Endothelial cell of umbilical vein (primary cell): ENCODE measurements around the gene GP9. TPM values are rescaled to one million over a fixed set of nuclear protein-coding genes. Genes with fewer than 3 reads are reported as not detected.

Experiments used
- BruUV-seq: library from RNA; stranded (reverse); fragments of 400-500 nt; replicated peaks from 2 replicates; lab custom pipeline; 2021; lab: Mats Ljungman, UMichigan
- CTCF ChIA-PET: fragments of 300-600, 350-600 bp; sonication (Branson Sonifier 250); formaldehyde crosslinking; loops from one replicate; lab custom pipeline; 2021; ENCODE audit warnings: antibody characterized with exemption, inconsistent platforms; lab: Charles Lee
- POLR2A ChIA-PET: fragments of 300-600, 350-600 bp; sonication (Branson Sonifier 250); formaldehyde crosslinking; loops from one replicate; lab custom pipeline; 2021; ENCODE audit warnings: antibody characterized with exemption, inconsistent platforms; lab: Charles Lee
- DNase-seq: peaks from one replicate; pipeline ENCODE4 v3.0.0-alpha.2; 2011; ENCODE audit warnings: low read depth, low spot score
- FAIRE-seq: peaks from 2 replicates; lab custom pipeline; 2011; peaks lifted over from hg19 to GRCh38; lab: Jason Lieb, UNC
- H2AFZ ChIP-seq: 2 replicates; pipeline ENCODE4 v1.6.0; 2012; ENCODE audit warnings: low read depth, low read length, control low read depth, inconsistent platforms
- H3K27ac ChIP-seq: 2 replicates; pipeline ENCODE4 v1.5.1; 2011; ENCODE audit warnings: low read depth, mild to moderate bottlenecking, control low read depth, low read length, moderate library complexity; ENCODE audit not compliant: insufficient read depth
- H3K27me3 ChIP-seq, 2 experiments: 2 replicates each; pipeline versions ENCODE4 v1.6.0 to v1.6.1; 2011; ENCODE audit warnings: low read length in 2 of 2, mixed read lengths in 1 of 2; ENCODE audit not compliant: control insufficient read depth in 2 of 2, insufficient read depth in 2 of 2
- H3K36me3 ChIP-seq, 2 experiments: 2 replicates in 1 of 2; 3 replicates in 1 of 2; pipeline ENCODE4 v1.5.1; 2011; ENCODE audit warnings: low read length in 2 of 2, mild to moderate bottlenecking in 1 of 2, moderate library complexity in 1 of 2; ENCODE audit not compliant: control insufficient read depth in 2 of 2, insufficient read depth in 2 of 2; ENCODE audit errors: extremely low read depth in 1 of 2
- H3K4me1 ChIP-seq: 3 replicates; pipeline ENCODE4 v1.5.1; 2011; ENCODE audit warnings: mild to moderate bottlenecking, low read length; ENCODE audit not compliant: control insufficient read depth, insufficient read depth; ENCODE audit errors: extremely low read depth
- H3K4me2 ChIP-seq: 2 replicates; pipeline ENCODE4 v1.6.1; 2011; ENCODE audit warnings: low read length, control low read depth, mixed read lengths; ENCODE audit not compliant: insufficient read depth
- H3K4me3 ChIP-seq, 3 experiments: fragments of 200-600 bp in 1 of 3; sonication (generic), shearing (Covaris generic) in 1 of 3; replicated peaks in 1 of 3; 2 replicates each; pipeline ENCODE4 v1.5.1; 2011 to 2016; ENCODE audit warnings: control low read depth in 3 of 3, low read length in 3 of 3, mild to moderate bottlenecking in 2 of 3, inconsistent platforms in 1 of 3, low read depth in 1 of 3, moderate library complexity in 1 of 3; ENCODE audit not compliant: insufficient read depth in 1 of 3
- H3K79me2 ChIP-seq: 2 replicates; pipeline ENCODE4 v1.6.0; 2012; ENCODE audit warnings: low read length, inconsistent platforms; ENCODE audit not compliant: control insufficient read depth, insufficient read depth
- H3K9ac ChIP-seq: replicated peaks from 2 replicates; pipeline ENCODE3; 2011; ENCODE audit warnings: low read length, control low read depth; ENCODE audit not compliant: insufficient read depth; ENCODE audit errors: extremely low read depth
- H3K9me1 ChIP-seq: replicated peaks from 3 replicates; pipeline ENCODE4 v1.6.0; 2011; ENCODE audit warnings: mild to moderate bottlenecking, low read length; ENCODE audit not compliant: control insufficient read depth, insufficient read depth; ENCODE audit errors: extremely low read depth
- H3K9me3 ChIP-seq: replicated peaks from 2 replicates; pipeline ENCODE4 v1.5.1; 2012; ENCODE audit warnings: low read length, inconsistent platforms; ENCODE audit not compliant: control insufficient read depth, insufficient read depth
- H4K20me1 ChIP-seq: replicated peaks from 2 replicates; pipeline ENCODE3; 2011; ENCODE audit warnings: mild to moderate bottlenecking, low read length; ENCODE audit not compliant: control insufficient read depth, insufficient read depth; ENCODE audit errors: extremely low read depth
- EZH2 ChIP-seq: IDR thresholded peaks from 2 replicates; pipeline ENCODE4 v1.6.1; 2012; ENCODE audit warnings: borderline replicate concordance, low read depth, mild to moderate bottlenecking, moderate library complexity, low read length, inconsistent platforms; ENCODE audit not compliant: severe bottlenecking
- FOS ChIP-seq: IDR thresholded peaks from 2 replicates; pipeline ENCODE4 v1.6.1; 2011; ENCODE audit warnings: mild to moderate bottlenecking, low read length, moderate library complexity, borderline replicate concordance; ENCODE audit not compliant: insufficient read depth
- GATA2 ChIP-seq: IDR thresholded peaks from 2 replicates; pipeline ENCODE4 v1.7.0; 2011; ENCODE audit warnings: low read depth, mild to moderate bottlenecking, moderate library complexity, mixed read lengths, low read length; ENCODE audit not compliant: insufficient read length, insufficient read depth
- JUN ChIP-seq: IDR thresholded peaks from 2 replicates; pipeline ENCODE4 v1.6.1; 2011; ENCODE audit warnings: borderline replicate concordance, low read depth; ENCODE audit not compliant: insufficient read length, insufficient read depth
- MYC ChIP-seq: IDR thresholded peaks from one replicate; pipeline ENCODE4 v1.6.1; 2011; ENCODE audit warnings: mild to moderate bottlenecking, low read depth, low read length
- POLR2A ChIP-seq: IDR thresholded peaks from 2 replicates; pipeline ENCODE4 v1.6.1; 2012; ENCODE audit warnings: low read depth, mild to moderate bottlenecking, control low read depth, low read length
- POLR2AphosphoS5 ChIP-seq: IDR thresholded peaks from 2 replicates; pipeline ENCODE4 v1.6.1; 2012; ENCODE audit warnings: low read depth, mild to moderate bottlenecking, control low read depth, low read length, moderate library complexity; ENCODE audit not compliant: insufficient read depth
- dilution Hi-C: fragments of 300-500 bp; cut with MboI; formaldehyde crosslinking; loops from one replicate; pipeline ENCODE4 v1.15.0; 2019; ENCODE audit warnings: low sequenced_read_pairs; ENCODE audit not compliant: extremely low pct_ligation_motif_present
- intact Hi-C: fragments of 100-400 bp; cut with micrococcal nuclease; formaldehyde crosslinking; loops from one replicate; pipeline ENCODE4 v1.10.0; 2022
- polyA plus RNA-seq, 4 experiments: library from polyadenylated mRNA; depleted of rRNA in 3 of 4; stranded (reverse) in 3 of 4; unstranded in 1 of 4; fragments of >200 nt; gene quantifications; 2 replicates each; pipeline versions ENCODE4 v1.2.1 to v1.2.3, GENCODE V29; 2011 to 2012; ENCODE audit warnings: missing spikeins in 1 of 4
- total RNA-seq: library from RNA; stranded (reverse); gene quantifications from 2 replicates; pipeline ENCODE4 v1.2.3, GENCODE V29; 2021
- TF ChIP-seq, protein P1 (sequence below): IDR thresholded peaks from 2 replicates; pipeline ENCODE4 v1.6.1; 2011; ENCODE audit not compliant: insufficient read depth, insufficient read length
- TF ChIP-seq, protein P2 (sequence below), 2 donors: IDR thresholded peaks; 1 replicate in 1 of 2; 2 replicates in 1 of 2; pipeline ENCODE4 v1.5.1; 2011; ENCODE audit warnings: low read length in 2 of 2, mild to moderate bottlenecking in 2 of 2, moderate library complexity in 2 of 2, control low read depth in 1 of 2, inconsistent platforms in 1 of 2, low read depth in 1 of 2; ENCODE audit not compliant: insufficient read depth in 1 of 2; ENCODE audit errors: extremely low read depth in 1 of 2

GP9 gene
- total and polyA plus RNA-seq, 2 donors (not counting 3 experiments of a cell fraction or from before 2014, with no cell fraction given) = not detected

- Histone ChIP-seq H3K9me1 (no peaks in the 10 kb centered on the region), H3K27ac (no peak overlapping the region), H4K20me1 (no peaks in the 10 kb centered on the region), H3K79me2 (no peaks in the 10 kb centered on the region), H2AFZ (no peak overlapping the region), H3K9ac (no peak overlapping the region), H3K27me3 (no peaks in the 10 kb centered on the region), H3K4me2 (no peak overlapping the region), H3K36me3 (no peaks in the 10 kb centered on the region), H3K9me3 (no peaks in the 10 kb centered on the region), H3K4me1 (peaks cover 10% of the 10 kb centered on the region), H3K4me3 (no peak overlapping the region)
- FAIRE-seq (no peak), DNase-seq (no peak)
- no peak for TF ChIP-seq JUN
- TF ChIP-seq GATA2 = no peak
- no peak for TF ChIP-seq POLR2A
- no peak for TF ChIP-seq MYC
- no peak for TF ChIP-seq EZH2
- TF ChIP-seq POLR2AphosphoS5 = no peak
- TF ChIP-seq, protein P1, sequence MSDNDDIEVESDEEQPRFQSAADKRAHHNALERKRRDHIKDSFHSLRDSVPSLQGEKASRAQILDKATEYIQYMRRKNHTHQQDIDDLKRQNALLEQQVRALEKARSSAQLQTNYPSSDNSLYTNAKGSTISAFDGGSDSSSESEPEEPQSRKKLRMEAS = no peak
- TF ChIP-seq, protein P2, sequence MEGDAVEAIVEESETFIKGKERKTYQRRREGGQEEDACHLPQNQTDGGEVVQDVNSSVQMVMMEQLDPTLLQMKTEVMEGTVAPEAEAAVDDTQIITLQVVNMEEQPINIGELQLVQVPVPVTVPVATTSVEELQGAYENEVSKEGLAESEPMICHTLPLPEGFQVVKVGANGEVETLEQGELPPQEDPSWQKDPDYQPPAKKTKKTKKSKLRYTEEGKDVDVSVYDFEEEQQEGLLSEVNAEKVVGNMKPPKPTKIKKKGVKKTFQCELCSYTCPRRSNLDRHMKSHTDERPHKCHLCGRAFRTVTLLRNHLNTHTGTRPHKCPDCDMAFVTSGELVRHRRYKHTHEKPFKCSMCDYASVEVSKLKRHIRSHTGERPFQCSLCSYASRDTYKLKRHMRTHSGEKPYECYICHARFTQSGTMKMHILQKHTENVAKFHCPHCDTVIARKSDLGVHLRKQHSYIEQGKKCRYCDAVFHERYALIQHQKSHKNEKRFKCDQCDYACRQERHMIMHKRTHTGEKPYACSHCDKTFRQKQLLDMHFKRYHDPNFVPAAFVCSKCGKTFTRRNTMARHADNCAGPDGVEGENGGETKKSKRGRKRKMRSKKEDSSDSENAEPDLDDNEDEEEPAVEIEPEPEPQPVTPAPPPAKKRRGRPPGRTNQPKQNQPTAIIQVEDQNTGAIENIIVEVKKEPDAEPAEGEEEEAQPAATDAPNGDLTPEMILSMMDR (IDR thresholded peaks at IDR 0.05; ENCODE audit: extremely low read depth in 1 of 2, insufficient read depth in 1 of 2, low read depth in 1 of 2, low read length in 2 of 2) = no peak
- TF ChIP-seq FOS = no peak
- intact Hi-C loops = no loop called here
- no TSS peak for BruUV-seq
- ChIA-PET POLR2A (interaction anchor here (0.6 kb wide), 1 partner anchor 22 kb away, joined by 3 read pairs; no protein-coding TSS in a partner anchor), CTCF (interaction anchor here (0.7 to 5.0 kb wide), 7 partner anchors 9 to 139 kb away, joined by 3 to 34 read pairs (median 4); partner anchors contain the start of gene CFAP92)
- dilution Hi-C loops = no loop called here
These were observed 37.6 kb upstream of the GP9 start for GRCh38 chr3:129023008-129023358.
